Stimulated activated CD8-positive, alpha-beta memory T cell treated with anti-CD3 and anti-CD28 coated beads, Interleukin-2, amount 100 ng/mL, for 1 hour (primary cell): ENCODE results near the gene RPRD1A.
A peak's percentile ranks its signal among the peaks of the same experiment; 100 is the strongest.
"Not testable (repeated sequence)": the region's sequence is repeated elsewhere in the genome, so short reads cannot be mapped to it uniquely, and the experiment has no call there.

ENCODE experiments used
- DNase-seq, 2 donors: peaks; one replicate each; pipeline ENCODE4 v3.0.0-alpha.2; 2020; ENCODE audit warnings: low read depth in 2 of 2

Gene RPRD1A

DNA sequence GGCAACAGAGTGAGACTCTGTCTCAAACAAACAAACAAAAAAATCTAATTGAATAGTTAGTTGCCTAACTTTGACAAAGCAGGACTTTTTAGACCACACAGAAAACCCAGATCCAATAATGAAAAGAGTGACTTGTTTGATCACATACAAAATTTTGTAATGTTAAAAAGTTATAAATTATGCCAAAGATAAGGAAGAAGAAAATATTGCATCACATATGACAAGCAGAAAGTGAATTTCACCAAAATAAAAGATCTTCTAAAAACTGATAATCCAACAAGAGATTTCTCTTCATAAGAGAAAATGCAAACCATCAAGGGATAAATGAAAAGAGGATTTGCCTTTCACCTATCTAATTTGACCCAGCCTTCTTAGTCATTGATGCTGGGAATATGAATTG, 97.7 kb downstream of the RPRD1A start:
- DNase-seq: no peak

DNA sequence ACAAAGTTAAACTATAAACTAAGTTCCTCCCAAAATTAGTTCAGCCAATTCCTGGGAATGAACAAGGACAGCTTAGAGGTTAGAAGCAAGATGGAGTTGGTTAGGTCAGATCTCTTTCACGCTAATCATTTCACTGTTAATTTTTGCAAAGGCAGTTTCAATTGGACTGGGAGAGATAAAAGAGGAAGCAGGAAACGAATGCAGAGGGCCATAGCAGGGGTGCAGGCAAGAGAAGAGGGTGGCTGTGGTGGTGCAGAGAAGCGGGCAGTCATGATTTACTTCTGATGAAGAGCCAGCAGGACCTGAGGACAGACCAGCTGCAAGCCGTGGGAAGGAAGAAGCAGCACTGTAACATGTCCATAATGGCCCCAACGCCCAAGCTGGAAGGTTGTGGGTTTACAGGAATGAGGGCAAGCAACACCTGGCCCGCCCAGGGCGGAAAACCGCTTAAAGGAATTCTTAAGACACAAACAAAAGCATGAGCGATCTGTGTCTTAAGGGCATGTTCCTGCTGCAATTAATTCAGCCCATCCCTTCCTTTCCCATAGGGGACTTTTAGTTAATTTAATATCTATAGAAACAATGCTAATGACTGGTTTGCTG, 99.0 kb downstream of the RPRD1A start:
- DNase-seq: no peak

DNA sequence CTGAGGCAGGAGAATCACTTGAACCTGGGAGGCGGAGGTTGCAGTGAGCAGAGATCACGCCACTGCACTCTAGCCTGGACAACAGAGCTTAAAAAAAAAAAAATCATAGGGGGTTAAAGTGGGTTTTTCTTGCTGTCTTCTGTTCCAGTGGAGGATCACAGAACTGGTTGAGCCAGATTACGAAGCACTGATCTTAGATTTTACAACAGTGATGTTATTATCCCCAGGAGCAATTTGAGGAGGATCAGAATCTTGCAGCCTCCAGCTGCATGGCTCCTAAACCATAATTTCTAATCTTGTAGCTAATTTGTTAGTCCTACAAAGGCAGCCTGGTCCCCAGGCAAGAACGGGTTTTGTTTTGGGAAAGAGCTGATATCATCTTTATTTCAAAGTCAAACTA, 99.5 kb downstream of the RPRD1A start:
- not testable (repeated sequence) for DNase-seq

GRCh38 chr18:35964319-35964718, 103.0 kb downstream of the RPRD1A start:
- DNase-seq: no peak

GRCh38 chr18:35962320-35962719, 105.0 kb downstream of the RPRD1A start:
- no peak for DNase-seq

DNA sequence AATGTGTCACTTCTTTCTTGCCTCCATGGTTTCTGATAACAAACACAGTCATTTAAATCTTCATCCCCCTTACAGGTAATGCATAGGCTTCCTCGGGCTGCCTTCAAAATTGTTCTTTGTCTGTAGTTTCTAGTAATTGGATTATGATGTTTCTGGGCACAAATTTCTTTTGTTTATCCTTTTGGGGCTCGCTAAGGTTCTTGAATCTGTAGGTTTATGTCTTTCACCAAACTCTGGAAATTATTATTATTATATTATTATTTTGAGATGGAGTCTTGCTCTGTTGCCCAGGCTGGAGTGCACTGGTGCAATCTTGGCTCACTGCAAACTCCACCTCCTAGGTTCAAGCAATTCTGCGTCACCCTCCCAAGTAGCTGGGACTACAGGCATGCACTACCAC, 111.1 kb downstream of the RPRD1A start:
- DNase-seq: no peak

GRCh38 chr18:35953688-35954087, 113.7 kb downstream of the RPRD1A start:
- no peak for DNase-seq

GRCh38 chr18:35950628-35950982, 116.8 kb downstream of the RPRD1A start:
- no peak for DNase-seq

- DNase-seq: peak; percentile 9 to 10
Measured at GRCh38 chr18:35949903-35950627, 117.3 kb downstream of the RPRD1A start.

GRCh38 chr18:35949090-35949489, 118.3 kb downstream of the RPRD1A start:
- no peak for DNase-seq

GRCh38 chr18:35948080-35948479, 119.3 kb downstream of the RPRD1A start:
- DNase-seq: no peak

DNA sequence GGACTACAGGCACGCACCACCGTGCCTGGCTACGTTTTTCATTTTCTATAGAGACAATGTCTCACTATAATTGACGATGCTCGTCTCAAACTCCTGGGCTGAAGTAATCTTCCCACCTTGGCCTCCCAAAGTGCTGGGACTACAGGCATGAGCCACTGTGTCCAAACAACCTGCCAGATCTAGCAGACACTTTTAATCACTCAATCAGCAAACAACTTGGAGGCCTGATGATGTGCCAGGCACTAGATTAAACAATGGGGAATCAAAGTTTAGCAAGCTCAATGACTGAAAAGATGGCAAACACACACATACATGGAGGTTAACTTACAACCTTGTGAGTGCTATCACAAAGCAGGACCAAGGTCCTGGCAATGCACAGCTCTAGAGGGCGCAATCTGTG, 124.7 kb downstream of the RPRD1A start:
- no peak for DNase-seq

- no peak for DNase-seq
Measured at GRCh38 chr18:35942133-35942532, 125.2 kb downstream of the RPRD1A start.

DNA sequence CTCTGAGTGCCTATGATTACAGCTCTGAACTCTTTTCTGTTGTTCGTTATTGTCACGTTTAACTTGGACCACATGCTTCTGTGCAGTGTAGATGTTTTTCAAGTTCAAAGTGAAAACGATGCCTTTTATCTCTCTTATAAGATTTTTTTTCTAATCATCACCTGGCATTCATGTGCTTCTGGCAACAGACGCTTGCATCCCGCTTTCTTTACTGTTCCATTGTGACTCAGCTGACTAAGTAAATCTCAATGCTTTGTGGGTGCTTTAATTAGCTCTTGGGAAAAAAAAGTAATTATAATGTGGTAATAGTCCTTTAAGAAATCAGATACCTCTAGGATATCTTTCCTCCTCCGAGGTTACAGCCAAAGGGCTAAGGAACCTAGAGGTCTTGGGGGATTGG, 126.1 kb downstream of the RPRD1A start:
- DNase-seq: no peak
